GM21723 (cell line): ENCODE results near the gene BAHD1.

Experiments used
- ATAC-seq: cut with Tn5 transposase; IDR thresholded peaks from one replicate; pipeline ENCODE4 v1.9.1; 2021; ENCODE audit warnings: mild to moderate bottlenecking, moderate library complexity; ENCODE audit not compliant: unreplicated experiment

BAHD1 gene

DNA sequence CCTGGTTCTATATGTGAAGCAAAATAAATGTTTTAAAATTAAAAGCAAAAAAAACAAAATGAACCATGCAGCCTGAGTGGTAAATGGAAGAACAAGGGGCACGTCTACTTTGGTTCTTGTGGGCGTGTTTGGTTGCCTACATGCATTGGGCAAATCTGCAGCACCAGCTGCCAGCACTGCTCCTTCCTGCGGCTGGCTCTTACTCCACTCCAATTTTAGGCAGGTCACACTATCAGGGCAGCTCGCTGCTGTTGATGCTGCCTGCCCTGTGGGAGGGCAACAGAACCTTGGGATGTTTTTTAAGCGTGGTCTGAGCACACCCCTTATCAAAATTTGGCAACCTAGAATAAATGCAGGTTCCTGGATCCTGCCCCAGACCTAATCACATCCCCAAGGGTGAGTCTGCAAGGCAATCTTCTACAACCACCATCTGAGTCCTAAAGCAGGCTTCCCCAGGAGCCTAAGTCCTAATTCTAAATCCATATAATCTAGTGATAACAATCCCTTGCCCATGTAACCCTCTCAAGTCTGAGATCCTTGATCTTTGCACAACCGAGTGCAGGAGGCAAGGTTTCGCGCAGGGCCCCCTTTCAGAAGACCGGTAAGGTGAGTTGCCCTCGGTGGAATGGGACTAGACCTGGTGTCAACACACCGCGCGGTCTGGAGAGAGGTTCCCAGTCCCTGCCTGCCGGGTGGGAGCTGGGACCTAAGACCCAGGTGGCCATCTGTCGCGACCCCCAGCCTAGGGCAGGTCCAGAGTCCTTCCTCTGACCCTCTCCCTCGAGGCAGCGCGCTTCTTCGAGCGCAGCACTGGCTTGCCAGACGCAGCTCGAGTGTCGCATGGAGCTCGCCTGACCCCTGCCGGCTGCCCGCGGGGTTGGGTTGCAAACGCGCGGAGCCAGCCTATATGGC lies 19.3 kb upstream of the BAHD1 start:
- ATAC-seq = peak; percentile 89

DNA sequence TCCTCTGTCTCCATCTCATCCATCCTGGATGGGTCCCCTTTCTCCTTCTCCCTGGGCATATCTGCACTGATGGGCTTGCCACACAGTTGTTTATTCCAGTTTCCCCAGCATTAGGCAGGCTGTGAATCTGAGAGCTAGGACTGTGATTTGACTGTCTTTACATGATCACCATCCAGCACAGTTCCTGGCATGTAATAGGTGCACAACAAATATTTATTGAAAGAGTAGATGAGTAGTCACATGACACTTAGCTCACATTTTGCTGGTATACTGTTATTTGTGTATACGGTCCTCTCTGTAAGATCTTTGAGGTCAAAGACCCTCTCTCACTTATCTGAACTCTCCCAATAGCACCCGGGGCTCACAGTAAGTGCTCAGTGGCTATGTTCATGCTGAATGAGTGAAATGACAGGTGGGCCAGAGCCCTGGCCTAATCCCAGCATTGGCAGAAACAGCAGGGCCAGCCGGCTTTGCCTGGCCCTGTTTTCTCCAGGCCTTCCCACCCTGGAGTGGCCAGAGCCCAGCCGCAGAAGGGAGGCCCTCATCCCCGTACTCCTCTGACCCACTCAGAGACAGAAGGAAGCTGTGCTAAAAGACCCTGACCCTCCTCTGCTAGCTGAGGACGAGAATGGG lies 16.2 kb upstream of the BAHD1 start:
- no peak for ATAC-seq

DNA sequence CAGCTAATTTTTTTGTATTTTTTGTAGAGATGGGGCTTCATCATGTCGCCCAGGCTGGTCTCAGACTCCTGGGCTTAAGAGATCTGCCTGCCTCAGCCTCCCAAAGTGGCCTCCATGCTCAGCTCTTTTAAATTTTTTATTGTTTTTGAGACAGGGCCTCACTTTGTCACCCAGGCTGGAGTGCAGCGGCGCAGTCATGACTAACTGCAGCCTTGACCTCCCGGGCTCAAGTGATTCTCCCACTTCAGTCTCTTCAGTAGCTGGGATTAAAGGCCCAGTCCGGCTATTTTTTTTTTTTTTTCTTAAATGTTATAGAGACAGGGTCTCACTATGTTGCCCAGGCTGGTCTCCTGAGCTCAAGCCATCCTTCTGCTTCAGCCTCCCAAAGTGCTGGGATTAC lies 15.1 kb upstream of the BAHD1 start:
- no peak for ATAC-seq

DNA sequence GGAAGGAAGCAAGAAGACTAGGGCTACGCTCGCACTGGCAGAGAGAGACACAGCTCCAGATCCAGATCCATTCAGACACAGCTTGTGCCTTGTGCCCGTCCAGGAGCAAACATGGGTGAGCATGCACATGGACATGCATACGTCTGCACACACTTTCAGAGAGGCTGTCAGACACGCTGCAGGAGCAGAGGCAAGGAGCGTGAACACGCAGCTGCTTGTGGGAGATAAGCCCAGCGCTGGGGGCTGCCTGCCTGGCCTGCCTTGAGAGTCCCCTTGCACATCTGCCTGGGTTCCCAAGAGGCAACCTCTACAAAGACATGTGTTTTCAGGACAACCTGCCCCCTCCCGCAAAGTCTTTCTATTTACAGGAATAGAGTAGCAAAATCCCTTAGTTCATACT lies 13.6 kb upstream of the BAHD1 start:
- no peak for ATAC-seq

DNA sequence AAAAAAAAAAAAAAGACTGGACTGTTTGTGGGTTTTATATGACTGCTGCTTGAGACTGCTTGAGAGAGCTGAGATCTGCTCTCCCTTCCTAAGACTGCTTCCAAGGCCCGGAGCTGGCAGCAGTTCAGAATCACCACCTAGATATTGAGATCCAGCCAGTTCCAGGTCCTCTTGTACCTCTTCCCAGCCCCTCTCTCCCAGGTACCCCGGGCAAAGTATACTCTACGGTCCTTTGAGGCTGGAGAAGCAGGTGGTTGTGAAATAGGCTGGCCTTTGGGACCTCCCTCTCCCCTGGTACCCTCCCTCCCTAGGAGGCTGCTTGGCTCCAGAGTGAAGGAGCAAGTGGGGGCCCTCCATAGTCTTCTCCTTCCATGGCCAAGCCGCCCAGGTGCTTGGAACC lies 12.6 kb upstream of the BAHD1 start:
- ATAC-seq = no peak

GRCh38 chr15:40429068-40429710 lies 11.6 kb upstream of the BAHD1 start:
- no peak for ATAC-seq

DNA sequence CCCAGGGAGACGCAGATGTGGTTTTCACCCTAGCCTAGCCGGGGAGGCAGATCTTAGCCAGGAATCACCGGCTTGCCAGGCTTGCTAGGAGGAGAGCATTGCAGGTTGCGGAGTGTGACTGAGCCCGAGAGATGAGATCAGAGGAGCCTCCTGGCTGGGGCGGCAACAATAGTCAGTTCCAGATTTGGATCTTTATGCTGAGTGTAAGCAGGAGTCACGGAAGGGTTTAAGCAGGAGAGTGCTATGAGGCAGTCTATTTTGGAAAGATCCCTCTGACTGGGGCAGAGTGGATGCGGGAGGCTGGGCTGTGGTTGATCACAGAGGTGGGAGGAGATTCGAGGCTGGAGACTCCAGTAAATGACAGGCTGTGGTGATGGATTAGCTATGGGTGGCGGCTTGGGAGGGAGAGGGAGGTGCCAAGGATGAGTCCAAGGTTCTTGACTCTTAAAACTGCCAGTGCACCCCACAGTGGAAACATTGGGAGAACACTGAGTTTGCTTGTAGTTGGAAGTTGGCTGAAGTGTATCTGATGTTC lies 10.4 kb upstream of the BAHD1 start:
- ATAC-seq = no peak

- no peak for ATAC-seq
Measured at GRCh38 chr15:40435023-40435709, 5.6 kb upstream of the BAHD1 start.

- no peak for ATAC-seq
Measured at GRCh38 chr15:40435710-40436089, 5.1 kb upstream of the BAHD1 start.

DNA sequence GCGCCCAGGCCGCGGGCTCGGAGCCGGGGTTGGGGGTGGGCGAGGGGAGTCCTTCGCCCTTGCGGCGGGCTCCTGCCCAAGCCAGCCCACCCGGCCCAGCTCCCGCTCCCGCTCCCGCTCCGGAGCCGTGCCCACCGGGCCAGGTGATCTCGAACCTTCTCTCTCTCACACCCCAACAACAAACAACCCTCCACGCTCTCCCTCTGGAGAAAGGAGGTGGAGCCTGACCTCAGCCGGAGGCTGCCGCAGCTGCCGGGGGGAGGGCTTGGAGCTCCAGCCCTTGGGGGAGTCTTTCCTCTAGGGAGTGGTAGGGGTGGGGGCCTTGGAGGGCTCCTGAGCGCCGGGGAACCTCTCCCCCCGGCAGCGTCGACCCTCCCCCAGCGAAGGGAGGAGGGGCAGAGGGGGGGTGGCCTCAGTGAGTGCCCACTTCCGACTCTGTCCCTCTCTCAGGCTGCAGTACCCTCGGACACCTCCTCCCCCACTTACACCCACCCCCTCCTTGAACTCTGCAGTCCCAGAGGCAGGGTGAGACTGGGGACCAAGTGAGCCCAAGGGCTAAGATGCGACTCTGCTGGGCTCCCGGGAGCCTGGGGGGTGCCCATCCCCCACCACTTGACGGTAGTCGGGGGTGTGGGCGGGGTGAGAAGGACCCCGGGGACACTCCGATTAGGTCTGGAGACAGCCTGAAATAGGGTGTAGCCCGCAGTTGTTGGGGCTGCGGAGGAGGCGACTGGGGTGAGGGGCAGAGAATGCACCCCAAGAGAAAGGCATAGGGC lies 4.4 kb upstream of the BAHD1 start:
- no peak for ATAC-seq

- no peak for ATAC-seq
Measured at GRCh38 chr15:40436892-40437751, 3.6 kb upstream of the BAHD1 start.

DNA sequence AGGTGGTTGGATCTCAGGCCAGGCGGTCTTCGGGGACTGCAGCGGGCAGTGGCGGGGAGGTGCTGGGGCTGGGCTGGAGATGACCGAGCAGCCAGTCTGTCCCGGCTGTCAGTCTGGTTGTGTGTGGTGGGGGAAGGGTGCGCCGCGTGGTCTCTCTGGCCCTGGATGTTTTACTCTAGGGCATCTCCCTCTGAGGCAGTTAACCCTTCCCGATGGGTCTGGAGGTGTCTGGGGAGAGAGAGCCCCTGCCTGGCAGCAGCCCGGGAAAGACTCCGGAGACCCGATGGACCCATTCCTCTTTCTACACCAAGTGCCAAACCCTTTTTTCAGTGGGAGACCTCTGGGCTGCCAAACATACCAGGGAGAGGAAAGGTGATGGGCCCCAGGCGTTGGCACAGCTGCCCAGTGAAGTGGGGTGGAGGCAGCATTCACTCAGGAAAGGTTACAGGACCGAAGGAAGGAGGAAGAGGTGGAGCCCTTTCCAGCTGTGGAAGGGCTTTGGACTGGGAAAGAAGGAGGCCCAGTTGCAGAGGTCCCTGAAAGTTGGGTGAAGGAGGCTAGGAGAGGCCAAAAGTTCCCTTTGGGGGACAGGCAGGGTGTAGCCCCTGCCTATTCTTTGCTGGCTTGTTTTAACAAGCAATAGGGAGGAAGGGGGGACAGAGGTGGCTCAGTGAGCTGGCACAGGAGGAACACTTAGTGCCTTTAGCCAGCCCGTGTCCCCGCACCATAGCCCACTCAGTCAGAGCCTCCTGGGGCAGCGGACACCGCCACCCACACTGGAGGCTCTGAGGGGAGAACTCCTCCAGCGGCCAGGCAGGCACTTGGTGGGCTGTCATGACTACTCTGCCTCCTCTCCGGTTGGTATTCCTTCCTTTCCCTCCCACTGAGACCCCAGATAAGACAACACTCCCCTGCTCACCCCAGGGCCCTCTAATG lies 2.7 kb upstream of the BAHD1 start:
- ATAC-seq = no peak

GRCh38 chr15:40438712-40439111 lies 2.0 kb upstream of the BAHD1 start:
- ATAC-seq = no peak

DNA sequence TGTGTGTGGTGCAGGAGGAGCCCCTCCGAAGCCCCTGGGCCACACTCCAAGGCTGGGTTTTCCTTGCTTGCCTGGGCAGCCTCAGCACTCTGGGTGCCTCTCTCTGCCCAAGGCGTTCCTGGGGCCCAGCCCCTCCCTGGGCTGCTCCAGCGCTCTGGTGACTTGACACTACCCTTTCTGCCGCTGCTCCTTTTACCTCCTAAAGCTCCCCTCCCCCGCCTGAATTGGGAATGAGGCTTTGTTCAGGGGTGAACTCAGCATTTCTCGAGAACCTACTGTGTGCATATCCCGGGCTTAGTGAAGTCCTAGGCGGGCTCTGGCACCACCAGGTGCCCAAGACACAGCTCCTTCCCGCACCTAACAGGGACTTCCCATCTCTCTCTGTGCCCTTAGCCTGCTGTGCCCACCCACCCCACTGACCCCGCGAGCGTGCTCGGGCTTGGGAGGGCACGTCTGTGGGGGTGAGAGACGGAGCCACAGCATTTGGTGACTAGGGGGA lies 1.2 kb upstream of the BAHD1 start:
- no peak for ATAC-seq

DNA sequence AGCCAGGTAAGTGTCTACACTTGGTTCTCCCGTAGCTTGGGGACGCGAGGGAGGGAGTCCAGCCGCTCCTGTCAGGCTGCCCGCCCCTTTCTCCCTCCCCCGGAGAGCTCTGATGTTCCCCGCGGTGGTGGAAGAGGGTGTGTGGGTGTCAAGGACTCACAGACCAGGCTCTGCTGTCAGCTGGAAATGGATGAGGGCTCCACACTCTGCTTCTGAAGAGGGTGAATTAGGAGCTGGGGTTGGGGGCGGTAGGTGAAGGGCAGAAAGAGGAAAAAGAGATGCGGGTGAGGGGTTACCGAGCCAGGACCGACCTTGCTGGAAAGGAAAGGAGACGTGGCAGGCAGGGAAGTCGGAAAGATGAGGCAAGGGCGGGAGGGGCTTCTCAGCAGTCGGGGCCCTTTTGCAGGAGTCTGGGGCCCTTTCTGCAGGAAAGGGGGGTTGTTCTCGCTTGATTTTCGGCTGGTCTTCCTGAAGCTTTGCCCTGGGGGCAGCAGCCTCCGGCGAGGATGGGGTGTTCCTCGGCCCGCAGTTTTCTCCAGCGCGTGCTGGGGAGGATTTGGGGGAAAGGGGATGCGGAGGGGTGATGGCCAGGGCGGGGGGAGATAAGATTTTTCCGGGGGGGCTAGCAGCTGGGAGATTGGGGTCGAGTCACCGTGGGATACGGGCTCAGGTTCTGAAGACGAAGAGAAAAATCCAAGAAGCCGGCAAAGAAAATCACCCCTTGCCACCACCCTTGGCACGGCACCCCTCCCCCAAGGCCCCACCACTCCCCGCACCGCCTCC lies 602 bp upstream of the BAHD1 start:
- ATAC-seq = no peak

DNA sequence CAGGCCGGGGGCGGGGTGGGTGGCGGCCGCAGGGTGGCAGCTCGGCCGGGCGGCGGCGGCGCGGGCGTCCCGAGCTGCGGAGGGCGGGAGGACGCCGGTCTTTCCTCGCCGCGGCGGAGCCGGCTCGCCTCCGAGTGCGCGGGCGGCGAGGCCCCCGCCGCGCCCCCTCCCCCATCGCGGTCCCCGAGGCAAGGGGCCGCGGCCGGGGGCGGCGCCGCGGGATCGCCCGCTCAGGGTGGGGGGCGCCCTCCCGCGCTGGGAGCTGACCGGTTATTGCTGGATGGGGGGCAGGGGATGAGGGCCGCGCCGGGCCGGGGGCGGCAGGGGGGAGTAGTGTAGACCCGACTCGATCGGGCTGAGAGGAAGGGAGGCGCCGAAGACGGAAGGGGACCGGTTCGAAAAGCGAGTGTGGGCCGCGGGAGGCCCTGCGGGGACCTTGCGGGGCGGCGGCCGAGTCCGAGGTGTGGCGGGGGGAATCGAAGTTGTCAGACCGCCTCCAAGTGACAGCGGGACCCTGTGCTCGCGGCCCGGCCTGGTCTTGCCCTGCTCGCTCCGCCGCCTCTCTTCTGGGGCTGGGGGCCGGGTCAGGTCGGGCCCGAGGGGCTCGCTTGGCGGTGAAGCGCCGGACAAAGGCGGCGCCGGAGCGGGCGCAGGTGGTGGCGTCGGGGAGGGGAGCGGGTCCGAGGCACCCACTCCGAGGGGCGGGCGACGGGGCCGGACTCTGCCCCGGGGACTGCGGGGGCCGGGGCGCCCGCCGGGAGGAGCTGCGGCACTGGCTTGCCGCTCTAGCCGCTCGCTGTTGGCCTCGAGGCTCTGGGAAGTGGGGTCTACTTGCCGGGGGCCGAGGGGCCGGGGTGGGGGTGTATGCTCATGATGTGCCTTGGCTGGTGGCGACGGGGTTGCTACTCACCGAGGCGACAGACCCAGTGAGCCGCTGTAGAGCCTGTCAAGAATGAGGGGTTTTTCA lies 1.1 kb downstream of the BAHD1 start:
- ATAC-seq = peak; percentile 2
